ENCODE measurements around the gene CTDSPL.
A peak's percentile ranks its signal among the peaks of the same experiment; 100 is the strongest.

The CTDSPL gene

GRCh38 chr3:37859354-37859753, 2.3 kb upstream of the CTDSPL start:
- no peak overlapping the region for H3K4me3 ChIP-seq (ENCODE audit: low read depth, low read length)
- TF ChIP-seq CTCF (IDR thresholded peaks at IDR 0.05; ENCODE audit: low read depth, low read length): no peak
- DNase-seq (ENCODE audit: low read depth, low spot score): no peak
- in situ Hi-C loops (cut with HindIII; ENCODE audit: low sequenced_read_pairs): no loop called here

GRCh38 chr3:37859908-37860199, 1.8 kb upstream of the CTDSPL start:
- no peak for DNase-seq (ENCODE audit: low read depth, low spot score)
- in situ Hi-C loops (cut with HindIII; ENCODE audit: low sequenced_read_pairs): no loop called here
- no peak overlapping the region for H3K4me3 ChIP-seq (ENCODE audit: low read depth, low read length)
- TF ChIP-seq CTCF (IDR thresholded peaks at IDR 0.05; ENCODE audit: low read depth, low read length): no peak

- peak overlapping the region; percentile 62 for H3K4me3 ChIP-seq (ENCODE audit: low read depth, low read length)
- no peak for TF ChIP-seq CTCF (IDR thresholded peaks at IDR 0.05; ENCODE audit: low read depth, low read length)
- peak; percentile 48 for DNase-seq (ENCODE audit: low read depth, low spot score)
- in situ Hi-C loops (cut with HindIII; ENCODE audit: low sequenced_read_pairs): no loop called here
These were observed 681 bp downstream of the CTDSPL start for GRCh38 chr3:37862219-37862902.

- H3K4me3 ChIP-seq (ENCODE audit: low read depth, low read length): peak overlapping the region; percentile 62
- peak; percentile 33 for DNase-seq (ENCODE audit: low read depth, low spot score)
- in situ Hi-C loops (cut with HindIII; ENCODE audit: low sequenced_read_pairs): no loop called here
- no peak for TF ChIP-seq CTCF (IDR thresholded peaks at IDR 0.05; ENCODE audit: low read depth, low read length)
These were observed 1.5 kb downstream of the CTDSPL start for GRCh38 chr3:37862903-37863815.

- no peak for TF ChIP-seq CTCF (IDR thresholded peaks at IDR 0.05; ENCODE audit: low read depth, low read length)
- DNase-seq (ENCODE audit: low read depth, low spot score): peak; percentile 5
- in situ Hi-C loops (cut with HindIII; ENCODE audit: low sequenced_read_pairs): no loop called here
- H3K4me3 ChIP-seq (ENCODE audit: low read depth, low read length): no peak overlapping the region
These were observed 2.5 kb downstream of the CTDSPL start for GRCh38 chr3:37863949-37864822.

- TF ChIP-seq CTCF (IDR thresholded peaks at IDR 0.05; ENCODE audit: low read depth, low read length): no peak
- in situ Hi-C loops (cut with HindIII; ENCODE audit: low sequenced_read_pairs): no loop called here
- no peak overlapping the region for H3K4me3 ChIP-seq (ENCODE audit: low read depth, low read length)
- DNase-seq (ENCODE audit: low read depth, low spot score): no peak
These were observed 3.2 kb downstream of the CTDSPL start for GRCh38 chr3:37864904-37865303.
